Measurements from ENCODE around the gene GSTM5.

DNA sequence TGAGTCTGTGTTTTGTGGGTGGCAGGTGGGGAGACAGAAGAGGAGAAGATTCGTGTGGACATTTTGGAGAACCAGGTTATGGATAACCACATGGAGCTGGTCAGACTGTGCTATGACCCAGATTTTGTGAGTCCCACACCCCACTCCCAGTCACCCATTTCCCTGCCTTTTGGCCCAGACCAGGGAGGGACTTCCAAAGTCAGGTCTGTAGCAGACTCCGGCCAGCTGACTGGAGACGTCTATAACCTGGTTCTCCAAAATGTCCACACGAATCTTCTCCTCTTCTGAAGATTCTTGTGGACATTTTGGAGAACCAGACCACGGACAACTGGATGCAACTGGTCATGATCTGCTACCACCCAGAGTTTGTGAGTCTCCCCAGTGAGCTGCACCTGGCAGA lies 1.6 kb downstream of the GSTM5 start:
- no peak for TF ChIP-seq MXI1 (IDR thresholded peaks at IDR 0.05; ENCODE audit: borderline replicate concordance, low read depth, low read length)
- TF ChIP-seq, protein P1, sequence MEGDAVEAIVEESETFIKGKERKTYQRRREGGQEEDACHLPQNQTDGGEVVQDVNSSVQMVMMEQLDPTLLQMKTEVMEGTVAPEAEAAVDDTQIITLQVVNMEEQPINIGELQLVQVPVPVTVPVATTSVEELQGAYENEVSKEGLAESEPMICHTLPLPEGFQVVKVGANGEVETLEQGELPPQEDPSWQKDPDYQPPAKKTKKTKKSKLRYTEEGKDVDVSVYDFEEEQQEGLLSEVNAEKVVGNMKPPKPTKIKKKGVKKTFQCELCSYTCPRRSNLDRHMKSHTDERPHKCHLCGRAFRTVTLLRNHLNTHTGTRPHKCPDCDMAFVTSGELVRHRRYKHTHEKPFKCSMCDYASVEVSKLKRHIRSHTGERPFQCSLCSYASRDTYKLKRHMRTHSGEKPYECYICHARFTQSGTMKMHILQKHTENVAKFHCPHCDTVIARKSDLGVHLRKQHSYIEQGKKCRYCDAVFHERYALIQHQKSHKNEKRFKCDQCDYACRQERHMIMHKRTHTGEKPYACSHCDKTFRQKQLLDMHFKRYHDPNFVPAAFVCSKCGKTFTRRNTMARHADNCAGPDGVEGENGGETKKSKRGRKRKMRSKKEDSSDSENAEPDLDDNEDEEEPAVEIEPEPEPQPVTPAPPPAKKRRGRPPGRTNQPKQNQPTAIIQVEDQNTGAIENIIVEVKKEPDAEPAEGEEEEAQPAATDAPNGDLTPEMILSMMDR (conservative IDR thresholded peaks at IDR 0.05; ENCODE audit: low read depth, low read length) = no peak
- TF ChIP-seq SMC3 (IDR thresholded peaks at IDR 0.05; ENCODE audit: low read depth, low read length) = no peak
- TF ChIP-seq RAD21 (IDR thresholded peaks at IDR 0.05; ENCODE audit: low read length) = no peak
- TF ChIP-seq RCOR1 (IDR thresholded peaks at IDR 0.05; ENCODE audit: insufficient replicate concordance, low read length) = no peak
- TF ChIP-seq FOS (IDR thresholded peaks at IDR 0.05; ENCODE audit: low read depth, low read length) = no peak
- TF ChIP-seq POLR2A (IDR thresholded peaks at IDR 0.05; ENCODE audit: low read depth, low read length) = no peak
- TF ChIP-seq, protein P2, sequence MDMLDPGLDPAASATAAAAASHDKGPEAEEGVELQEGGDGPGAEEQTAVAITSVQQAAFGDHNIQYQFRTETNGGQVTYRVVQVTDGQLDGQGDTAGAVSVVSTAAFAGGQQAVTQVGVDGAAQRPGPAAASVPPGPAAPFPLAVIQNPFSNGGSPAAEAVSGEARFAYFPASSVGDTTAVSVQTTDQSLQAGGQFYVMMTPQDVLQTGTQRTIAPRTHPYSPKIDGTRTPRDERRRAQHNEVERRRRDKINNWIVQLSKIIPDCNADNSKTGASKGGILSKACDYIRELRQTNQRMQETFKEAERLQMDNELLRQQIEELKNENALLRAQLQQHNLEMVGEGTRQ (IDR thresholded peaks at IDR 0.05; ENCODE audit: low read depth, low read length) = no peak
- no peak for TF ChIP-seq CHD1 (IDR thresholded peaks at IDR 0.05; ENCODE audit: low read depth, low read length)
- no peak for TF ChIP-seq MAZ (IDR thresholded peaks at IDR 0.05; ENCODE audit: borderline replicate concordance, low read depth, low read length)
